GM19025 (cell line): ENCODE results near the gene OR5D16.
"Not testable (repeated sequence)": the region's sequence is repeated elsewhere in the genome, so short reads cannot be mapped to it uniquely, and the experiment has no call there.

Experiments used
- ATAC-seq: cut with Tn5 transposase; IDR thresholded peaks from one replicate; pipeline ENCODE4 v1.9.1; 2021; ENCODE audit warnings: mild to moderate bottlenecking, low read depth, moderate library complexity; ENCODE audit not compliant: unreplicated experiment

OR5D16 gene

DNA sequence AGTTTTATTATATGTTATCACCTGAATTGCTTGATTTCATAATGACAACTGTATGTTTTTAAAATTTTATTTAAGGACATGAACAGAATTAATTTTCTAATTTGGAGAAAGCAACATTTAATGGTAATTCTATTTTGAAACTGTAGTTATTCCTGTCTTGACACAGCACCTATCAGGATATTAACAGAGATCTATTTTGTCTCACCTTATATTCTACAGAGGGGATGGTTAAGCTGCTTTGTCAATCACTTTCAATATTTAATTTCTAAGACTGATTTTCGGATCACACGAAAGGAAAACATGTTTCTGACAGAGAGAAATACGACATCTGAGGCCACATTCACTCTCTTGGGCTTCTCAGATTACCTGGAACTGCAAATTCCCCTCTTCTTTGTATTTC lies at the start of gene OR5D16:
TSS of gene OR5D16 (plus strand) at position 301 of the 400 bp plus-strand sequence. CDS start at position 301, 0 bp downstream.
- no peak for ATAC-seq

- ATAC-seq = no peak
Observed at GRCh38 chr11:55791606-55792005, 46.9 kb upstream of the OR5D16 start.

DNA sequence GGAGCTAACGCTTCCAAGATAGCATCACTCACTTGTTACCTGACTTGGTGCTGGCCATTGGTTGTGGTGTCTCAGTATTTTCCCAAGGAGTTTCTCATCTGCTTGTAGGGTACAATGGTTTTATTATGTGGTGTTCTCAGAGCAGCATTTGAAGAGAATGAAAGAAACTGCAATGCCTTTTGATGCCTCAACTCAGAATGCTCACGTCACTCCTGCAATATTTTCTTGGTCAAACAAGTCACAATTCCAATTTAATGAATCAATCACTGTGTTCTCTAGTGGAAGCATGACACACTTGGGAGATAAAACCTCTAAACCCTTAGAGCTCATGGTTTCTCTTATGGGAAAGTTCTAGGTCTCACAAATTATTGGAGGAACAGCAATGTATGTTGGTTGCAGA lies 45.2 kb upstream of the OR5D16 start:
- ATAC-seq = no peak

DNA sequence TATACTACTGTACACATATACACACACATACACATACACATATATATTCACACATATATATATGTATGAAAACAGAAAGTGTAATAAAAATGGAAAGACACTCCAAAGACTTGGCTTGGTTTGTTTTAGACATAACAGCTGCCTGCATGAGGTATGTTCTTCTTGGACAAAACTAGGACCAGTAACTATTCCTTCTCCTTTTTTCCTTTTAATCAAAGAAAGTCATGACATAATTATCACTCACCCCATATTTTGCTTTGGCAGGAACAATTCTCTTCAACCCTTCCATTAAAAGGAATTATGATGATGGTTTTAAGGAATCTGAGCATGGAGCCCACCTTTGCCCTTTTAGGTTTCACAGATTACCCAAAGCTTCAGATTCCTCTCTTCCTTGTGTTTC lies 43.3 kb upstream of the OR5D16 start, which contains the start of gene OR5D14:
TSS of gene OR5D14 (plus strand) at position 301 of the 400 bp plus-strand sequence. CDS start at position 301, 0 bp downstream.
- ATAC-seq = no peak

DNA sequence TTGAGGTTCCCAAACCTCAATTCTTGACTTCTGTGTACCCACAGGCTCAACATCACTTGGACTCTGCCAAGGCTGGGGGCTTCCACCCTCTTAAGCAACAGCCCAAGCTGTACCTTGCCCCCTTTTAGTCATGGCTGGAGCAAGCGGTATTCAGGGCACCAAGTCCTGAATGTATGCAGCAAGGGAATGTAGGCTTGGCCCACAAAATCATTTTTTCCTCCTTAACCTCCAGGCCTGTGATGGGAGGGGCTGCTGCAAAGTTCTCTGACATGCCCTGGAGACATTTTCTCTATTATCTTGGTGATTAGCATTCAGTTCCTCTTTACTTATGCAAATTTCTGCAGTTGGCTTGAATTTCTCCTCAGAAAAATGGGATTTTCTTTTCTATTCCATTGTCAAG lies 32.3 kb upstream of the OR5D16 start:
- no peak for ATAC-seq

DNA sequence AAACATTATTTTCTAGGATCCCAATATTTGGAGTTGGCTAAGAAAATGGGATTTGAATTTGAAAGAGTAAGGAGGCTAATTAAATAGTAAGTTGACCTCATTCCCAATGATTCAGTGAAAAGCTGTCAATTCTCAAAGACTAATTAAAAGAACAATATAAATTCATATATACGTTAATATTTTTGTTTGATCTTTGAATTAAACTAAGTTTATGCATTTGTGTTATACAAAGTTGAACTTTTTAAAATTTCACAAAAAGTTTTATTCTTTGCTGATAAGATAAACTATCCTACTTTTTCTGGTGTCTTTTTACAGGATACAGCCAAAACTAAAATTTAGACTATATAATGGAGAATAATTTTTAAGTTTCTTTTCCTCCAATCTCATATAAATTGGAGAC lies 27.5 kb upstream of the OR5D16 start, which contains the start of gene OR5L1:
TSS of gene OR5L1 (plus strand) at position 301 of the 400 bp plus-strand sequence. CDS start 100 bp downstream, outside the sequence.
- no peak for ATAC-seq

- ATAC-seq = no peak
Observed at GRCh38 chr11:55819330-55819729, 19.2 kb upstream of the OR5D16 start, which contains the start of gene OR5D18. TSS of gene OR5D18 (plus strand) at chr11:55819630. CDS start at chr11:55819630, 0 bp downstream.

- ATAC-seq = no peak
Observed at GRCh38 chr11:55826919-55827318, 11.6 kb upstream of the OR5D16 start, which contains the start of gene OR5L2. TSS of gene OR5L2 (plus strand) at chr11:55827219. CDS start at chr11:55827219, 0 bp downstream.

DNA sequence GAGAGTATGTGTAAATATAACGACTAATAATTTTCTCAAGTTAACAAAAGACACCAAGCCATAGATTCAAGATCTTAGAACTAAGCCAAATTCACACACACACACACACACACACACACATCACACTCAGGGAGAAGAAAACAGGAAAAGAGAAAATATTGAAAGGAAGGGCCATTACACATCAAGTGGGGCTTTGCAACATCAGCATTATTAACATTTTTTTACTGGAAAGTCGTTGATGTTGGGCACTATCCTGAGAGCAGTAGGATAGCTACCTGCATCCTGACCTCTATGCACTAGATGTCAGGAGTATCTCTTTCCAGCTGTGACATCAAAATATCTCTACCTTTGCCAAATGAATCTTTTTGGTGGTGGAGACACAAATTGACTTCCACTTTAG lies 8.9 kb downstream of the OR5D16 start:
- no peak for ATAC-seq

DNA sequence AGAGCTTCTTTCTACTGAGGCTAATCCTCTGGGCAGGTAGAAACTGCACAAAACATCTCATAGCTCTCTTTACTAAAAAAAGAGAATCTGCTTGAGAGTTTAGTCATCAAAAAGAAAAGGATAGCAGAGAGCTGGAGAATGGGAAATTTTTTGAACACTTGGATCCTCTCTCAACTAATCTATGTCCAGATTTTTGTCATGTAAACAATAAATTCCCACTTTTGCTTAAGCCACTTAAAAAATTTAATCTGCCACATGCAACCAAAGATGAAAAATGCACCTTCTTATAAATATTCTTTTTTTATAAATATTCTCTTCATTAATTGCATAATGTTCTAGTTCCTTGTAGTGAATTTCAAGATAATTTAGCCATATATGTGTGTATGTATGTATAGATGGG lies 10.5 kb downstream of the OR5D16 start:
- ATAC-seq = no peak

GRCh38 chr11:55852141-55852540 lies 13.6 kb downstream of the OR5D16 start:
- no peak for ATAC-seq

GRCh38 chr11:55854704-55855103 lies 16.2 kb downstream of the OR5D16 start:
- no peak for ATAC-seq

DNA sequence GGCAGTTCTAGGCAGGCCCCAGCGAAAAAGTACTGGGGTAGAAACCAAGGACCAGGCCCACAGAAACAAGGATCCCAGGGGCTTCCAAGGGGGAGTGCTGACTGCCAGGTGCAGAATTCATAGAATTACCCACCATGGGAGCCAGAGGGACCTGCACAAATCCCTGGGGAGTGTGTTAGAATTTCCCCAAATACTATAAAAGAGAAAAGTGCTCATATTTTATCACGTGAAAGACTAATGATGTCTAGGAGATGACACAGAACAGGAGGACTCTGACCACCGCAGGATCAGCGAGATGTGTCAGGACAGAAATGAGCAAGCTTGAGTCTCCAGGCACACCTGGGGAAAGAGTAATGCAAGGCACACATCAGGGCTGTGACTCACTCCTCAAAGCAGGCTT lies 28.8 kb downstream of the OR5D16 start:
- not testable (repeated sequence) for ATAC-seq

DNA sequence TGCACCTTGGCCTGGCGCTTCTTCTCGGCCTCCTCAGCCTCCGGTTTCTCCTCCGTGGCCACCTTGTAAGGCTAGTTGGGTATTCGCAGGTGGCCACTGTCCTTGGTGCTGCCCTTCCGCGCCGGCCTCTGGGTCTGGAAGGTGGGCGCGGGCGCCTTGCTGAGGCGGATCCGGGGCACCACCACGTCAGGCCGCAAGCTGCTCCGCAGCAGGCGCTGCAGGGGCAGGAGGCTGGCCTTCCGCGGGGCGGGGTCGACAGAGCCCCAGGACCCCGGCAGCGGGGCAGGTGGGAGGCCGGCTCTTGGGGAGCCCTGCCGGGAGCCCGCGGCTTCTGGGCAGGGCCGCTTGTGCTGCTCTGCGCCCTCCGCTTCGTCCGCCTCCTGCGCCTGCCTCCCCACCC lies 34.2 kb downstream of the OR5D16 start:
- not testable (repeated sequence) for ATAC-seq

DNA sequence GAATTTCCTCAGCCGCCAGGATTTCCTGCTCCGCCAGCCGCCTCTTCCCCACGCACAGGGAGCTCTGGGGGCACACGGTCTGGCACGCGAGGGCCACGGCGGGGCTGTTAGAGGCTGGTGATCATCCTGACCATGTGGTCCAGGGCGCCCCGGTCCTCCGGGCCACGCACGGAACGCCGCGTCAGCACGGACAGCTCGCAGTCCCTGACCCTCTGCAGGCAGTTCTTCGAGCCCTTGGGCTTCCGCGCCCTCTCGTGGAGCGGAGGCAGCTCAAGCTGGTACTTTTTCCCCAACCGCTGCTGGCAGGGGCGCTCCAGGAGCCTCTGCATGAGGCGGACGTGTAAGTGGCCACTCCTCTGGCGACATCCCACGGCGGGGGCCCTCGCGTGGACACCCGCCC lies 34.6 kb downstream of the OR5D16 start:
- ATAC-seq = not testable (repeated sequence)

- ATAC-seq = not testable (repeated sequence)
Observed at GRCh38 chr11:55882997-55883396, 44.4 kb downstream of the OR5D16 start, which contains the start of gene TRIM51. TSS of gene TRIM51 (plus strand) at chr11:55883297. CDS start at chr11:55885429, 2,132 bp downstream.

DNA sequence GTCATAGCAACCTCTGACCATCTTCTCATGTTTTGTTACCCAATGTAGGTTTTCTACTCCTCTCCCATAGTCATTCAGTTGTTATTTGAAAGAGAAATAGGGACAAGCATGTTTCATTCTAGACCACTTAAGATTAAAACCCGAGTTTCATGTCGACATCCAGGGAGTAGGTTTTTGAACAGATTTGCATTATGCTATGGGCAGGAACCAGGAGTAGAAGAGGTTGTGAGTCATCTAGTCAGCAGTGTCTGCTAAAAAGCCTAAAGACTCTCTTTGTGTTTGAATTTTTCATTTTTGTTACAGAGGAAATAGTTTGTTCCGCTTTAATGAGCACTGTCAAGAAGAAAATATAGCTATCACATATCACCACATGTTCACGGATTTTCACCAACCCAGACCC lies 46.4 kb downstream of the OR5D16 start:
- ATAC-seq = not testable (repeated sequence)

GRCh38 chr11:55885481-55885880 lies 46.9 kb downstream of the OR5D16 start:
- ATAC-seq = not testable (repeated sequence)
